ENCODE data around the gene MRPS2. TPM values are rescaled to one million over a fixed set of nuclear protein-coding genes. Genes with fewer than 3 reads are reported as not detected.

The MRPS2 gene
- total RNA-seq, 4 donors from 2014 or later, result 18.2 to 39.5 (median 31.8) TPM

GRCh38 chr9:135551031-135551430 is 50.5 kb downstream of the MRPS2 start:
- WGBS, 2 donors, result 56 to 71% methylated on average over 4 to 10 of the region's 14 CpGs
- no peaks in the 10 kb centered on the region for H3K9me3 ChIP-seq
- H3K4me1 ChIP-seq, result no peaks in the 10 kb centered on the region
- peaks cover 0 to 39% (median 0%) of the 10 kb centered on the region in 4 donors for H3K27me3 ChIP-seq
- no peak overlapping the region for H3K27ac ChIP-seq
- TF ChIP-seq, protein P1, sequence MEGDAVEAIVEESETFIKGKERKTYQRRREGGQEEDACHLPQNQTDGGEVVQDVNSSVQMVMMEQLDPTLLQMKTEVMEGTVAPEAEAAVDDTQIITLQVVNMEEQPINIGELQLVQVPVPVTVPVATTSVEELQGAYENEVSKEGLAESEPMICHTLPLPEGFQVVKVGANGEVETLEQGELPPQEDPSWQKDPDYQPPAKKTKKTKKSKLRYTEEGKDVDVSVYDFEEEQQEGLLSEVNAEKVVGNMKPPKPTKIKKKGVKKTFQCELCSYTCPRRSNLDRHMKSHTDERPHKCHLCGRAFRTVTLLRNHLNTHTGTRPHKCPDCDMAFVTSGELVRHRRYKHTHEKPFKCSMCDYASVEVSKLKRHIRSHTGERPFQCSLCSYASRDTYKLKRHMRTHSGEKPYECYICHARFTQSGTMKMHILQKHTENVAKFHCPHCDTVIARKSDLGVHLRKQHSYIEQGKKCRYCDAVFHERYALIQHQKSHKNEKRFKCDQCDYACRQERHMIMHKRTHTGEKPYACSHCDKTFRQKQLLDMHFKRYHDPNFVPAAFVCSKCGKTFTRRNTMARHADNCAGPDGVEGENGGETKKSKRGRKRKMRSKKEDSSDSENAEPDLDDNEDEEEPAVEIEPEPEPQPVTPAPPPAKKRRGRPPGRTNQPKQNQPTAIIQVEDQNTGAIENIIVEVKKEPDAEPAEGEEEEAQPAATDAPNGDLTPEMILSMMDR (IDR thresholded peaks at IDR 0.05), result no peak
- no peak for TF ChIP-seq POLR2A (IDR thresholded peaks at IDR 0.05)
- intact Hi-C loops (cut with DNase I), result no loop called here
- DNase-seq, result no peak
- no peaks in the 10 kb centered on the region for H3K36me3 ChIP-seq
- H3K4me3 ChIP-seq, result no peak overlapping the region

GRCh38 chr9:135551456-135551855 is 51.0 kb downstream of the MRPS2 start:
- no peaks in the 10 kb centered on the region for H3K4me1 ChIP-seq
- intact Hi-C loops (cut with DNase I), result no loop called here
- peaks cover 0 to 39% (median 0%) of the 10 kb centered on the region in 4 donors for H3K27me3 ChIP-seq
- 80% methylated on average over 1 of the region's 13 CpGs; no CpG with 5 or more reads in 1 of the 2 donors for WGBS, 2 donors
- H3K9me3 ChIP-seq, result no peaks in the 10 kb centered on the region
- TF ChIP-seq POLR2A (IDR thresholded peaks at IDR 0.05), result no peak
- TF ChIP-seq, protein P1 (IDR thresholded peaks at IDR 0.05), result no peak
- H3K27ac ChIP-seq, result no peak overlapping the region
- no peak for DNase-seq
- H3K4me3 ChIP-seq, result no peak overlapping the region
- no peaks in the 10 kb centered on the region for H3K36me3 ChIP-seq

DNA sequence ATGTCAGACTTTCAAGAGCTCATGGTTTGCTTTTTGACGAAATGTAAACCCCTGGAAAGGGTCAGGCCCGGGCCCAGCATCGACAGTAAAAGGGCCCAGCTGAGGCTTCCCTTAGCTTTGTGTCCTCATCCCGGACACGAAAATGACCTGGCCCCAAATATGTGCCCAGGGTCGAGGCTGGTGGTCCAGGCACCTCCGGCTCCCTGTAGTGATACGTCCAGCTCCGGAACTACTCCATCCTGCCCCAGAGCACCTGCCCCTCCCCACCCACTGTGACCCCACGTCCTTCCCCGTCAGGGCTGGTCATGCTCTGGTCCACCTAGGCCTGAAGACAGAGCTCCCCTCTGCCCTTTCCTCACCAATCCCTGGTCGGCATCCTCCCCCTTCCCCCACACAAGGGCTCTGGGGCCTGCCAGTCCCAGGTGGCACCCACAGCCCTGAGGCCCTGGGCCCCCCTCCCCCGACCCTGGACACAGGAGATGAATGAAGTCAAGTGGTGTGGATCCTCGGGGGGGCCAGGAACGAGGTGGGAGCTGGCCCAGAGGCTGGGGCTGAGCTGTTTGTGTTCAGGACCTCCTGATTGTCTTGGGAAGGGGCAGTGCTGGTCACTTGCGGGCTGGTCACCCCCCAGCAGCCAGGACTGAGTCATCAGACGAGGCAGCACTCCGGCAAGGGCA is 51.7 kb downstream of the MRPS2 start:
- Histone ChIP-seq H3K9me3 (no peaks in the 10 kb centered on the region), H3K27me3 (peaks cover 0 to 37% (median 0%) of the 10 kb centered on the region in 4 donors), H3K4me3 (no peak overlapping the region), H3K4me1 (no peaks in the 10 kb centered on the region), H3K36me3 (no peaks in the 10 kb centered on the region), H3K27ac (no peak overlapping the region)
- no peak for DNase-seq
- TF ChIP-seq, protein P1 (IDR thresholded peaks at IDR 0.05), result no peak
- no peak for TF ChIP-seq POLR2A (IDR thresholded peaks at IDR 0.05)
- WGBS, 2 donors, result 73 to 87% methylated on average over 3 to 14 of the region's 18 CpGs
- intact Hi-C loops (cut with DNase I), result no loop called here

- TF ChIP-seq, protein P1 (IDR thresholded peaks at IDR 0.05), result no peak
- no peak for TF ChIP-seq POLR2A (IDR thresholded peaks at IDR 0.05)
- Histone ChIP-seq H3K4me1 (no peaks in the 10 kb centered on the region), H3K9me3 (no peaks in the 10 kb centered on the region), H3K4me3 (no peak overlapping the region), H3K27ac (no peak overlapping the region), H3K36me3 (no peaks in the 10 kb centered on the region), H3K27me3 (peaks cover 0 to 32% (median 0%) of the 10 kb centered on the region in 4 donors)
- WGBS, 2 donors, result 79 to 83% methylated on average over 8 to 10 of the region's 19 CpGs
- intact Hi-C loops (cut with DNase I), result no loop called here
- DNase-seq, result no peak
Measured at GRCh38 chr9:135552698-135553171, 52.3 kb downstream of the MRPS2 start.

Other genes starting within 250 kb of the MRPS2 start
- 10 to 100 TPM in 1 of 4 donors, 1 to 10 TPM in 3; 5.4 to 10.9 (median 8.3) TPM for gene PPP1R26, start 20.9 kb upstream of the MRPS2 start, total RNA-seq
- not detected for gene LCN1, start 20.8 kb downstream of the MRPS2 start, total RNA-seq
- not detected for gene OBP2A, start 45.4 kb downstream of the MRPS2 start, total RNA-seq
- gene PAEP, start 61.1 kb downstream of the MRPS2 start, total RNA-seq, result not detected
- gene GLT6D1, start 138.9 kb downstream of the MRPS2 start, total RNA-seq, result not detected
- gene LCN9, start 162.6 kb downstream of the MRPS2 start, total RNA-seq, result not detected
- gene SOHLH1, start 198.8 kb downstream of the MRPS2 start, total RNA-seq, result not detected
- under 1 TPM in 1 of 4 donors, not detected in 3; 0.09 TPM for gene KCNT1, start 201.5 kb downstream of the MRPS2 start, total RNA-seq